ENCODE results near the gene SUPT20HL2.

Gene SUPT20HL2

GRCh38 chrX:24333371-24333770 lies 19.5 kb upstream of the SUPT20HL2 start:
- Histone ChIP-seq H3K79me2 (ENCODE audit: insufficient read depth, low read length) (no peaks in the 10 kb centered on the region), H3K9ac (ENCODE audit: low read length) (no peak overlapping the region), H3K27ac (ENCODE audit: low read depth, low read length) (no peak overlapping the region), H3K4me2 (ENCODE audit: low read depth, low read length, poor library complexity, severe bottlenecking) (no peak overlapping the region), H3K27me3 (ENCODE audit: low read length) (no peaks in the 10 kb centered on the region), H3K4me3 (ENCODE audit: insufficient read depth, low read length, poor library complexity, severe bottlenecking) (no peak overlapping the region), H4K20me1 (ENCODE audit: low read depth, low read length) (no peaks in the 10 kb centered on the region), H2AFZ (ENCODE audit: low read depth, low read length, severe bottlenecking) (no peak overlapping the region), H3K36me3 (ENCODE audit: low read length) (no peaks in the 10 kb centered on the region), H3K9me2 (replicated peaks; ENCODE audit: insufficient read depth, low read length) (no peaks in the 10 kb centered on the region), H3F3A (ENCODE audit: insufficient read depth) (no peaks in the 10 kb centered on the region), H3K9me3 (ENCODE audit: insufficient read depth, low read length) (no peaks in the 10 kb centered on the region)
- TF ChIP-seq EZH2phosphoT487 (conservative IDR thresholded peaks at IDR 0.05; ENCODE audit: low read length) (no peak), CTCF (IDR thresholded peaks at IDR 0.05; ENCODE audit: insufficient read depth, low read length, poor library complexity, severe bottlenecking) (no peak)

DNA sequence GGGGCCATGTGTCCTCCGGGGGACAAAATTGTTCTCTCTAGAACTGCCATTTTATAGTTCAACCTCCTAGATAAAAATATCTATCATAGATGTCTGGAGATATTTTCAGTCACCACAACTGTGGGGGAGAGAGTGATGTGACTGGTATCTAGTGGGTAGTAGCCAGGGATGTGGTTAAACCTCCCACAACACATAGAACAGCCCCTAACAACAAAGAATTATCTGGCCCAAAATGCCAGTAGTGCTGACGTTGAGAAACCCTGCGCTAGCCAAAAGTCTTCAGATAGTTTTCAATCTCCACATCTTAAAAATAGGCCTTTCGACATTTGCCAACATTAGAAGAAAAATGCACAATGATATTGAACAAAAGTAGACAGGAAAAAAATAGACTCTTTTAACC lies 19.0 kb upstream of the SUPT20HL2 start:
- no peak overlapping the region for H3K4me3 ChIP-seq (ENCODE audit: insufficient read depth, low read length, poor library complexity, severe bottlenecking)
- H3K36me3 ChIP-seq (ENCODE audit: low read length): no peaks in the 10 kb centered on the region
- no peak overlapping the region for H2AFZ ChIP-seq (ENCODE audit: low read depth, low read length, severe bottlenecking)
- no peaks in the 10 kb centered on the region for H3K9me3 ChIP-seq (ENCODE audit: insufficient read depth, low read length)
- H3K27me3 ChIP-seq (ENCODE audit: low read length): no peaks in the 10 kb centered on the region
- H3F3A ChIP-seq (ENCODE audit: insufficient read depth): no peaks in the 10 kb centered on the region
- no peak overlapping the region for H3K27ac ChIP-seq (ENCODE audit: low read depth, low read length)
- H3K4me2 ChIP-seq (ENCODE audit: low read depth, low read length, poor library complexity, severe bottlenecking): no peak overlapping the region
- no peaks in the 10 kb centered on the region for H3K79me2 ChIP-seq (ENCODE audit: insufficient read depth, low read length)
- no peaks in the 10 kb centered on the region for H4K20me1 ChIP-seq (ENCODE audit: low read depth, low read length)
- no peaks in the 10 kb centered on the region for H3K9me2 ChIP-seq (replicated peaks; ENCODE audit: insufficient read depth, low read length)
- H3K9ac ChIP-seq (ENCODE audit: low read length): no peak overlapping the region
- no peak for TF ChIP-seq EZH2phosphoT487 (conservative IDR thresholded peaks at IDR 0.05; ENCODE audit: low read length)
- TF ChIP-seq CTCF (IDR thresholded peaks at IDR 0.05; ENCODE audit: insufficient read depth, low read length, poor library complexity, severe bottlenecking): no peak

- Histone ChIP-seq H3K4me2 (ENCODE audit: low read depth, low read length, poor library complexity, severe bottlenecking) (no peak overlapping the region), H3K36me3 (ENCODE audit: low read length) (no peaks in the 10 kb centered on the region), H3K79me2 (ENCODE audit: insufficient read depth, low read length) (no peaks in the 10 kb centered on the region), H3K9me3 (ENCODE audit: insufficient read depth, low read length) (no peaks in the 10 kb centered on the region), H3K9ac (ENCODE audit: low read length) (no peak overlapping the region), H3K27ac (ENCODE audit: low read depth, low read length) (no peak overlapping the region), H4K20me1 (ENCODE audit: low read depth, low read length) (no peaks in the 10 kb centered on the region), H3K4me3 (ENCODE audit: insufficient read depth, low read length, poor library complexity, severe bottlenecking) (no peak overlapping the region), H3F3A (ENCODE audit: insufficient read depth) (no peaks in the 10 kb centered on the region), H3K27me3 (ENCODE audit: low read length) (no peaks in the 10 kb centered on the region), H3K9me2 (replicated peaks; ENCODE audit: insufficient read depth, low read length) (no peaks in the 10 kb centered on the region), H2AFZ (ENCODE audit: low read depth, low read length, severe bottlenecking) (no peak overlapping the region)
- no peak for TF ChIP-seq EZH2phosphoT487 (conservative IDR thresholded peaks at IDR 0.05; ENCODE audit: low read length)
- no peak for TF ChIP-seq CTCF (IDR thresholded peaks at IDR 0.05; ENCODE audit: insufficient read depth, low read length, poor library complexity, severe bottlenecking)
Measured at GRCh38 chrX:24325231-24325630, 11.4 kb upstream of the SUPT20HL2 start.

Measured in SU-DHL-6 (cell line).